Eye (tissue), 1 donor: ENCODE data around the gene TGFBR2.

Experiments used
- DNase-seq: peaks from one replicate; pipeline ENCODE4 v3.0.0-alpha.2; 2015

The TGFBR2 gene

DNA sequence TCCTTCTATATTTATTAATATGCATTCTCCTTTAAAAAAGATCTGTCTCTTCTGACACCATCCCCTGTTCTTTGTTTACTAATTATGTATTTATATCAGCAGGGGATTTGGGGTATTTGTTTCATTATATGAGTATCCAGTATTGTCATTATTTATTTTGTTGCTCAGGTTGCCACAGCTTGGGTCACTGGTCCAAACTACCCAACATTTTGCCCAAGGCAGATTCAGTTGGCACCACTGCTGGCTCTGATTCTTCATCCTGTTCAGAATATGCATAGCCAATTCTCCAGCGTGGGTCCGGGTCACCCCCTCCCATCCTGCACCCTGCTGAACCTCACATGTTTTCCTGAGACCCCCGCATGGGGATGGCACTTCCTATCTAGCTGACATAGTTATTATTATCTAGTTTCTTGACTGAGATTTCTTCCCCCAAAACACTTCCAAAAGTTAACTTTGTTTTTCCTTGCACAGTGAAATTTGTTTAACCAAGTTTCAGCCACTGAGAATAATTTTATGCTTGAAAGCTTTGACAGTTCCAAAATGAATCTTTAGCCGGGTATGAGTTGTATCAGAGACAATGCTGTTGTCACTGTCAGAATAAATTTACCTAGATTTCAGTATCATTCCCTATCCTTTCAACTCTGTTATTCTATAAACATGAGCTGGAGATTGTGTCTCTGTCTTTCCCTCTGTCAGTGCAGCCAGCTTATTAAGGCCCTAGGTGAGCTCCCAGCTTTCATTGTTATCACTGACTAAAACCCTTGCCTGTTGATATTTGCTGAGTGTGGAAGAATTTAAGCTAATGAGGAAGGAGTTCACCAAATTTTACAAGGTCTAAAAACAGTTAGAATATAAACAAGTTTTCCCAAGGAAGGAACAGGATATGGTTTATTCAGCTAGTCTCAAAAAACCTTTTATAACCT is 70.3 kb downstream of the TGFBR2 start:
- no peak for DNase-seq

DNA sequence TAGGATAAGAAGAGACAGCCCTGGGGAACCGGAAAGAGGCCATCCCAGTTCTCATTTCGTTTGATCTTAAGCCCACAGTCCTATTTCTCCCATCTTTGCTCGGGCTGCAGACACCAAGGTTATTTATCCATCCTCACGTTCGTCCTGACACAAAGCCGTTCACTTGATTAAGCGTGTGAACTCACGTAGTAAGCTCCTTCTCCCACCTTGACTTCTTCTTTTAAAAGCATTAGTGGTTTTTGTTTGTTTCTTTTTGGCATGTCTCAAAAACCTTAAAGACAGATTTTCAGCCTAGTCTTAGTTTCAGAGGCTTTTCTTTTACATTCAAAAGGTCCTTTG is 70.9 kb downstream of the TGFBR2 start:
- DNase-seq, result no peak

DNA sequence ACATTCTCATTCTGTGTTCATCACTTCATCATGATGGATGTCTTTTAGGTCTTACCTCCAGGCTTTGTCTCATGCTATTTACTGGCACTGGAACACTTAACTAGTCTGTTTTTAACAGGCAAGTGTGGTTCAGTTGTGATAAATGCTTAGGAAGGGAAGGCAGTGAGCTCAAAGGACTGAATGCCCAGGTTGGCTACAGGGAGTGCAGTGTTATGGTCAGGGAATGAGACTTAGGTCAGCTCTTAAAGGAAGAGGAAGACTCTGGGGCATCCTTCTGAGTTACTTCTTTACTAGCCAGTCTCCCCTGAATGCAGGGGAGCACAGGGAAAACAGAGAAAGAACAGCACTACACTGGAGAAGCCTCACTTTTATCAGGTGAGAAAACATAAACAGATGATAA is 72.6 kb downstream of the TGFBR2 start:
- no peak for DNase-seq

DNA sequence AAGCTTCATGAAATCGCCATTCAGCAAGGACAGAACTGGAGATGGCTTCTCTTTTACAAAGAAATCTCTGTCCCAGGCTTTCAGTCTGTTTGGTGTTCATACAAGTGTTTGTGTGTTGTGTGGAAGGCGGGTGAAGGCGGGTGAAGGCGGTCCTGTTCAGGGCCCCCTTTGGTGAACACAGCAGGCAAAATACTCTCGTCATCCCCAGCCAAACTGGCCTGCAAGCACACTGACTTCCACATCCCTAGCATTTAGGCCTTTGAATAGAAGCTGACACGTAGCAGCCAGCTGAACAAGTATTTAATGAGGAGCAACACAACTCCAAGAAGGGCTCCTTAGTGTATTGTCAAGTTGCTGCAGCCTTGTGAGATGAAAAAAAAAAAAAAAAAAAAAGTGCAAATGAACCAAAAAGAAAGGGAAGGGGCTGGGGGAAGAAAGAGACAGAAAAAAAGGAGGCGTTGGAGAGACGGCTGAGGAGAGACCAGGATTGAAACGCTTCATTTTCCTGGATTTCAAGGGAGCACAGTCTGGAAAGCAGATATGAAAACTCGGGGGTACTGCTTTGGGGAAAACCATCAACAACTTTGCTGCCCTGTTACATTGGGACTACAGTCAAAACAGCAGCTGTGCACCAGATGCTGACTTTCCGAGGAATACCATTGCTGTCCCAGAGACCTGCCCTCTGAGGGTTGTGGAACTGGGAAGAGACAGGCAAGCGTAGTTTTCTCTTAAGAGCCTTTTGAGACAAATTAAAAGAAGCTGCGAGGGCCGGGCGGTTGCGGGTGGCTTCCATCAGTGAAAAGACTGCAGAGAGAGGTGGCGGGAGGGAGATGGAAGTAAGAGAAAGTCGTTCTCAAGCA is 74.6 kb downstream of the TGFBR2 start:
- DNase-seq, result peak; percentile 76

DNA sequence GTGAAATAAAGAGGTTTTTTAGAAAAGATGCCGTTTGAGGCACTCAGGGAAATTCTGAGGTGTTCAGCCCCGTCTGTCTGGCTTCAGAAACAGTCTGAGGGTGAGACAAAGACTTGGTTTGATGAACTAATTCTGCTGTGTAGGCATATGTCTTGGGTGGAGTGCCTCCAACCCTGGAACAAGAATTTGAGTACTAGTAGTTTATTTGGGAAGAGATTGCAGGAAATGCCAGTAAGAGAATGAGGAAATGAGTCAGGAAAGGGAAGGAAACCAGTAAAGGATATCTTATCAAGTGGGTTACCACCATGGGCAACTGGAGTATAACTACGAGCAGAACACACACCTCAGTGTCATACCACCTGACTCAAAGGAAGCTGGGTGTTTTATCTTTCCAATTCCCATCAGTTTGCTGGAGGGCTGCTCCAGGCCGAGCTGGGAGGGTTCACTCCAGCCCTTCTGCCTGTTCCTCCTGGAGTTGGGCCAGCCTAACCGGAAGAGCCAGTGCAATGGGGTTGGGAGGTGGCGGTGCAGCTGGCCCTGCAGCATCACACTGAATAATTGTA is 75.3 kb downstream of the TGFBR2 start:
- no peak for DNase-seq

DNA sequence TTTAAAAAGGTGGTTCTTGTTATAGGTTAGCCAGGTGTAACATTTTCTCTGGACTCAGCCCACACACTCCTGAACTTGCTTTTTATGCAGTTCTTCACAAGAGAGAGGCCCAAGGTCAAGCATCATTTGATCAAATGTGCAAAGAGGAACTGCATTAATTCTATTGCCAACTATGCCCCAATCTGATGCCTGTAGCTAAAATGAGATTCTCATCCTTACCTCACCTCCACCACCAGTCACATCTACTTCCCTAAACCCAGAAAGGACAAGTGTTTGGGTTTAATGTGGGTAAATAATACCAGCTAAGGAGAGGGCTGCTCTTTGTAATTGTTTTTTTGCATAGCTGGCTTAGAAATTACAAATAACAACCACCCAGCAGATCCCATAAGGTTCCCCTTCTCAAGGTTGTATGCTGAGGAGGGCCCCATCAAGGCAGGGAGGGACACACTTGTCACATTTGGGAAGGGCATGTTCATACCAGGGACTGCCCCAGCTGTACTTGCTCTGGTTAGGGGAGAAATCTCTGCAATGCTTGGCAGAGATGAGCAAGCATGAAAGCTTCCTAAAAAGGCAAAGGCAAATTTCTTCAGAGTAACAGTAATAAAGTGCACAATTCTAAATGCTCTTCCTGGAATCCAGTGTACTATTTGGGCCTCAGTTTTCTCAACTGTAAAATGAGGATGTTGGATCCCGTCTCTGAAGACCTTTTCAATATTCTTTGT is 76.2 kb downstream of the TGFBR2 start:
- DNase-seq, result no peak

DNA sequence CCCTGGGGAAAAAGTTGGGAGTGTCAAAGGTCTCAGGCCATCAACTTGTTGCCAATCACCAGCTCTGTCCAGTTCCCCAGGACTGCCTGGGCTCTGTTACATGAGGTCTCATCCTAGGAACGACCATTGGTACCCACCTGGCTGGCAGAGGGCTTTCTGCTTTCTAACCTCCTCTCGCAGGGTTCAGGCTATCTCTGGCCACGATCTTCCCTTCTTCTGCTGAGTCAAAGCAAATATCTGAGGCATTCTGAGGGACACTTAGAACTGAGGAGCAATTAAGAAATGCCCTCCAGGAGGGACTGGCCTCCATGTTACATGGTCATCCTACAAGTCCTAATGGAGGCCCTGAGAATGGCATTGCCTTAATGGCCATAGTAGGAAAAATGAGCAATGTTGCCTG is 77.4 kb downstream of the TGFBR2 start:
- DNase-seq, result no peak

DNA sequence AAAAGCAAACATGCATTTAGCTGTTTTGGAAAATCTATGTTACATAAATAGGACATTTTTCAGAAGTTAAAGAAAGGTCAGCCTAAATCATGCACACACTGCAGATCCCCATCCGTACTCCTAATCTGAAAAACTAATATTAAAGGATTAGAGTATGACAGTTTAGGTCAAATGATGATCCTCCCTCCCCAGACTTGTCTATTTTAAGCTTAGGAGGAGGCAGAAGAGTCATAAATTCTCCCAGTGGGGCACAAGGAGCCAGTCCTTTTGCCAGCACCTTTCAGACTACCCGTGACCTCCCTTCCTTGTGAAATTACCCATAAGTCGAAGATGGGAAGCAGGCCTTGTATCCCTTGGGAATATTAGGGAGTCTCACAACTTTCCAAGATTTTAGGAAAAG is 78.0 kb downstream of the TGFBR2 start:
- no peak for DNase-seq

DNA sequence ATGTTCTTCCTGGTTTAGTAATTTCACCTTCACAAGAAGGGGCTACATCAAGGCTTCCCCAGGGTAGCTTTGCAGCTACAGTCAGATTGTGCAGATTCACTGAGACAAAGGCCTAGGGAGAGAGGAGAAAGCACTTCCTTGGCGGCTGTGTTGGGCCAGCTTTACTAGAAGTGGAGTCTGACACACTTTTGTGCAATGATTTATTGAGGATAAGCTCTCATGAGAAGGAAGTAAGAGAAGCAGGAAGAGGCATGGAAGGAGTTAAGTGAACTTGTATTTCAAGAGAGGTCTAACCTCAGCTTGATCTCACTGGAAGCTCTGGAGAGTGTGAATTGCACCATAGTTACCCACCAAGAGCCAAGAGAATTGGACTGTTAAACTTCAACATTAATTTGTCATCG is 78.9 kb downstream of the TGFBR2 start:
- DNase-seq, result no peak

DNA sequence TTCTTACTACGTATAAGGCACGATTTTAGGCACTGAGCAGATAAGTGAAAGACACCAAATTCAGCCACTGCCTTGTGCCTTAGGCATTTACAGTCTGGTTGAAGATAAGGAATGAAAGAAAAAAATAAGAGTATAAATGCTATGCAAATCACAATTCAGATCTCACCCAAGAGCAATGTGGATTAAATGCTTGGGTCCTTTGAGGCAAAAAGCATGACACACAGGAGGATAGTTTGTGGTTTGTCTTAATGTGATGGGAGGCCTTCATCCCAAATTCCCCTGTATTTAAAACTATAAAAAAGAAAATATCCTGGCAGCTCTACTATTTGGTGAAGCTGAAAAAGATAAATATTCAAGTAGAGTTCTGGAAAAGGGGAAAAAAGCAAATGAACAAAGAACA is 79.8 kb downstream of the TGFBR2 start:
- no peak for DNase-seq

DNA sequence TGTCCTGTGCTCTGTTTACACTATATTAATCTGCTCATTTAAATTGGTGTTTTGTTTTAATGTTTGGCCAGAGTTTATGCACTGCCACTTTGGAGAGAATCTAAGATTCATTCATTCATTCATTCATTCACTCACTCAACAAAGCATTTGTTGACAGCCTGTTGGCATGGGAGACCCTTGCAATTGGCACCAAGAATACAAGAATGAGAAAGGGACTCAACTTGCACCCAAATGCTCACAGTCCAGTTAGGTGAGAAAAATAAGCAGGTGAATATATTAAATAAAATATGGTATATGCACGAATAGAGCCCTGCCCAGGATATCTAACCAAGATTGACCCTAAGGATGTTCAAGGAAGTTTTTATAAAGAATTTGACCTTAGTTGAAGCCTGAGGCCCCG is 80.4 kb downstream of the TGFBR2 start:
- no peak for DNase-seq

DNA sequence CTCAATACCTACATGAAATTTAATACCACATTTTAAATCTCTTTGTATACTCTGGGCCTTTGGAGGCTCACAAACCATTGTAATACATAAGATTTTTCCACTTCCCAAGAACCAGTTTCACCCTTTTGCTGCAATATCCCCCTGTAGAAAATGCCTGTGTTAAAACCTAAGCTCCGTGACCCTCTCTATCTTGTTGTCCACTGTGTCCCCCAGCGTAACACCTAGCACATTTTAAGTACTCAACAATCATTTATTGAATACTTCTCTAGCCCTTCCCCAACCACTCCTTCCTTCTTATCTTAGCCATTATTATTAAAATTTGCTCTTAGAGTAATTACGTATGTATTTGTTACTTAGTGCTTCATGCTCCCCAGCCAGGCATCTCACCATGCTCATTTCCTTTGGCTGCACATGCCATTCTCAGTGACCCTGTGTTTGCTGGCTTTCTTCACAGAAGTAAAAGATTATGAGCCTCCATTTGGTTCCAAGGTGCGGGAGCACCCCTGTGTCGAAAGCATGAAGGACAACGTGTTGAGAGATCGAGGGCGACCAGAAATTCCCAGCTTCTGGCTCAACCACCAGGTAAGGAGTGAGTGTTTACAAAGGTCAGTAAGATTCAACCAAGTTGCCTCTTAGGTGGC is 81.6 kb downstream of the TGFBR2 start:
- DNase-seq, result no peak

DNA sequence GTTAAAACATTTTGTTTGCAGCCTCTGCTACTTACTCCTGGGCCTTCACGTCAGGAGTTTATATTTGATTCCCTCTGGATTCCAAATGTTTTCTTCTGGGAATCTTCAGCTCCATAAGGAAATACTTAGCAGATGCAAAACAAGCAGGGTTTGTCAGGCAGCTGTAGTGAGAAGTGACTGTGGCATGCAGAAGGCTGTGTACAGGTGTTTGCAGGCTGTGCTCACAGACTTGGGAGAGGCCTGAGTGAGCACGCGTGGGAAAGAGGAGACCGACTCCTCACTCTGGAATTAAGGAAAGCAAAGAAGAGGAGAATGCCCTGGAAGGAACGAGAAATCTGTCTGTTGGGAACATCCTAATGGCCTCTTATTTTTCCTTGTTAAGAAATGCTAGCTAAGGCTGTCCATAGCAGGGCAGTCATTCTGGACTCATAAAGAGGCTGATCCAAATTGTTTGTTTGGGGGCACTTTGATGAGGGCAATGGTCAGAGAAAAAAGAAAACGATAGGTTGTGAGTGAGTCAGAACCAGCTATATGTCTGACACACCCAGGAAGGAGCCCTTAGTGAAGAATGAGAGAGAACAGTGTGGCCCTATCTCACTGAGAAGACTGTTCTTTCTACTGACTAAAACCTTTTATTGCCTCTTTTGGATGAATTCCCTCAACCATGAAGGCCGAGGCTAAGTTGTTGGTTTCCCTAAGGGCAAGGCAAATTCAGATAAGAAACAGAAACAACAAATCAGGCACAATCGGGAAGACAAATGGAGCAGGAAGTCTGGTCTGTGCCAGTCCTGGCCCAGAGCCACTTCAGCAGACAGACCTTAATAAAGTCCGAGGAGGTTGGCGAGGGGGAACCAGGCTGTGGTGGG is 82.6 kb downstream of the TGFBR2 start:
- peak; percentile 37 for DNase-seq

DNA sequence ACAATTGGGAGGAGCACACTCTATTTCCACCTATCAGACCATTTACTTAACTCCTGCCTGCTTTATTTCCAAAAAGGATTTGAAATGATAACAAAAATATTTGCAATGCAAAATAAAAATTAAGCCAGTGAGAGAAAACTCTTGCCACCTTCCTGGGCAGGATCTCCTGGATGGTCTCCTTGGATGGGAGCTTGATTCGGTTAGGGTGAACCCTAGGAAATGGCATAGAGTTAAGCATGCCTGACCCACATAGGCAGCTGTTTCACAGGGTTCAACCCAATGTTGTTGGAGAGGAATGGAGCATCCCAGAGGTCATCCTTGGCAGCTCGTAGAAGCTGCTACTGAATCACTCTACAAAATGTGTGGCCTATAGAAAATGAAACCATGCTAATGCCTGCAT is 83.8 kb downstream of the TGFBR2 start:
- DNase-seq, result no peak

DNA sequence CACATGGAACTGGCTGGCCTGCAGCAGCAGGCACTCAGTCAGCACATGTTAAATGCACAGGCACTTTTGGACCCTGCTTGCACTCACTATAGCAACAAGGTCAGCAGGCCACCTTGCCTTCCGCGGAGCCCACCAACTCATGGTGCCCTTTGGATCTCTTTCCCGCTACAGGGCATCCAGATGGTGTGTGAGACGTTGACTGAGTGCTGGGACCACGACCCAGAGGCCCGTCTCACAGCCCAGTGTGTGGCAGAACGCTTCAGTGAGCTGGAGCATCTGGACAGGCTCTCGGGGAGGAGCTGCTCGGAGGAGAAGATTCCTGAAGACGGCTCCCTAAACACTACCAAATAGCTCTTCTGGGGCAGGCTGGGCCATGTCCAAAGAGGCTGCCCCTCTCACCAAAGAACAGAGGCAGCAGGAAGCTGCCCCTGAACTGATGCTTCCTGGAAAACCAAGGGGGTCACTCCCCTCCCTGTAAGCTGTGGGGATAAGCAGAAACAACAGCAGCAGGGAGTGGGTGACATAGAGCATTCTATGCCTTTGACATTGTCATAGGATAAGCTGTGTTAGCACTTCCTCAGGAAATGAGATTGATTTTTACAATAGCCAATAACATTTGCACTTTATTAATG is 85.0 kb downstream of the TGFBR2 start:
- DNase-seq, result peak; percentile 27

DNA sequence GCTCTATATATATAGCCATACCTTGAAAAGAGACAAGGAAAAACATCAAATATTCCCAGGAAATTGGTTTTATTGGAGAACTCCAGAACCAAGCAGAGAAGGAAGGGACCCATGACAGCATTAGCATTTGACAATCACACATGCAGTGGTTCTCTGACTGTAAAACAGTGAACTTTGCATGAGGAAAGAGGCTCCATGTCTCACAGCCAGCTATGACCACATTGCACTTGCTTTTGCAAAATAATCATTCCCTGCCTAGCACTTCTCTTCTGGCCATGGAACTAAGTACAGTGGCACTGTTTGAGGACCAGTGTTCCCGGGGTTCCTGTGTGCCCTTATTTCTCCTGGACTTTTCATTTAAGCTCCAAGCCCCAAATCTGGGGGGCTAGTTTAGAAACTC is 85.5 kb downstream of the TGFBR2 start:
- no peak for DNase-seq

DNA sequence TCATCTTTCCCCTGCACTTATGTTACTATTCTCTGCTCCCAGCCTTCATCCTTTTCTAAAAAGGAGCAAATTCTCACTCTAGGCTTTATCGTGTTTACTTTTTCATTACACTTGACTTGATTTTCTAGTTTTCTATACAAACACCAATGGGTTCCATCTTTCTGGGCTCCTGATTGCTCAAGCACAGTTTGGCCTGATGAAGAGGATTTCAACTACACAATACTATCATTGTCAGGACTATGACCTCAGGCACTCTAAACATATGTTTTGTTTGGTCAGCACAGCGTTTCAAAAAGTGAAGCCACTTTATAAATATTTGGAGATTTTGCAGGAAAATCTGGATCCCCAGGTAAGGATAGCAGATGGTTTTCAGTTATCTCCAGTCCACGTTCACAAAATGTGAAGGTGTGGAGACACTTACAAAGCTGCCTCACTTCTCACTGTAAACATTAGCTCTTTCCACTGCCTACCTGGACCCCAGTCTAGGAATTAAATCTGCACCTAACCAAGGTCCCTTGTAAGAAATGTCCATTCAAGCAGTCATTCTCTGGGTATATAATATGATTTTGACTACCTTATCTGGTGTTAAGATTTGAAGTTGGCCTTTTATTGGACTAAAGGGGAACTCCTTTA is 86.2 kb downstream of the TGFBR2 start:
- DNase-seq, result no peak

DNA sequence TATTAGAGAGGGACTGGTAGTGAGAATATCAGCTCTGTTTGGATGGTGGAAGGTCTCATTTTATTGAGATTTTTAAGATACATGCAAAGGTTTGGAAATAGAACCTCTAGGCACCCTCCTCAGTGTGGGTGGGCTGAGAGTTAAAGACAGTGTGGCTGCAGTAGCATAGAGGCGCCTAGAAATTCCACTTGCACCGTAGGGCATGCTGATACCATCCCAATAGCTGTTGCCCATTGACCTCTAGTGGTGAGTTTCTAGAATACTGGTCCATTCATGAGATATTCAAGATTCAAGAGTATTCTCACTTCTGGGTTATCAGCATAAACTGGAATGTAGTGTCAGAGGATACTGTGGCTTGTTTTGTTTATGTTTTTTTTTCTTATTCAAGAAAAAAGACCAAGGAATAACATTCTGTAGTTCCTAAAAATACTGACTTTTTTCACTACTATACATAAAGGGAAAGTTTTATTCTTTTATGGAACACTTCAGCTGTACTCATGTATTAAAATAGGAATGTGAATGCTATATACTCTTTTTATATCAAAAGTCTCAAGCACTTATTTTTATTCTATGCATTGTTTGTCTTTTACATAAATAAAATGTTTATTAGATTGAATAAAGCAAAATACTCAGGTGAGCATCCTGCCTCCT is 87.2 kb downstream of the TGFBR2 start:
- DNase-seq, result peak; percentile 85

DNA sequence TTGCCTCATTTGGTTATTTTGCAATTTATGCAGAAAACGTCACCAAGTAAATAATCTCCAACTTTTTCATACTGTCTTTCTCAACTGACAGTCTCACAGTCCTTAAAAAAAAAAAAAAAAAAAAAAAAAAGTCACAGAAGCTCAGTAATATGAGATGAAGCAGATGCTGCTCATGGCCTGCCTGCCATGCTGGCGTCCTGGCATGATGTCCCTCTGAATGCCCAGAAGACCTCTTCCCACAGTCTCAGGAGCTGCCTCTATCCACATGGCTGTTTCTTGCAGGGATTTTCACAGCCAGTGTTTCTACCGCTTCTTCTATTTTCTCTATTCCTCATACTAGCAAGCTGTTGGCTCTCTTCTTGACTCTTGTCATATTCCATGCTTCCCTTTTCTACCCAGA is 87.7 kb downstream of the TGFBR2 start:
- DNase-seq, result no peak

DNA sequence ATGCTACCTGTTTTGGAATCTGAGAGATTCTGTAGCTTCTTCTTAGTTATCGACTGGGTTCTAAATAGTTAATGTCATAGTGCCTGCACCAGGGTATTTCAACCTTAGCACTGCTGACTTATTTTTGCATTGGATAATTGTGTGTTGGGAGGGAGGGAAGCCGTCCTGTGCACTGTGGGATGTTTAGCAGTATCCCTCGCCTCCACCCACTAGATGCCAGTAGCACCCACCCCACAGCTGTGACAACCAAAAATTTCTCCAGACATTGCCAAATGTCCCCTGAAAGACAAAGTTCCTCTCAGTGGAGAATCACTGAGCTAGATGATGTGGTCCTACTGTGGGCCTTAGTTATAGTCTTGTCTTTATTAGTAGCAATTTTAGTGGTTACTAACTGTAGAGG is 88.3 kb downstream of the TGFBR2 start:
- no peak for DNase-seq
